ENCODE measurements around the gene FNDC3B.

The FNDC3B gene

GRCh38 chr3:172148702-172149565, 109.6 kb downstream of the FNDC3B start:
- TF ChIP-seq CTCF (IDR thresholded peaks at IDR 0.05), result no peak

GRCh38 chr3:172150268-172150667, 110.9 kb downstream of the FNDC3B start:
- TF ChIP-seq CTCF (IDR thresholded peaks at IDR 0.05), result no peak

- TF ChIP-seq CTCF (IDR thresholded peaks at IDR 0.05), result no peak
Measured at GRCh38 chr3:172150913-172151650, 111.7 kb downstream of the FNDC3B start.

- no peak for TF ChIP-seq CTCF (IDR thresholded peaks at IDR 0.05)
Measured at GRCh38 chr3:172151651-172152649, 112.6 kb downstream of the FNDC3B start.

- TF ChIP-seq CTCF (IDR thresholded peaks at IDR 0.05), result no peak
Measured at GRCh38 chr3:172152874-172153273, 113.5 kb downstream of the FNDC3B start.

- no peak for TF ChIP-seq CTCF (IDR thresholded peaks at IDR 0.05)
Measured at GRCh38 chr3:172153335-172153861, 114.0 kb downstream of the FNDC3B start.

Data from LNCAP (cell line).